Stomach (tissue), 4 donors: ENCODE data around the gene XYLT1.

Experiments used
- EP300 ChIP-seq: sonication (generic); formaldehyde crosslinking; IDR thresholded peaks from one replicate; pipeline ENCODE4 v1.6.1; 2017; ENCODE audit warnings: antibody characterized with exemption
- POLR2A ChIP-seq, 4 donors: fragments of 450-650 bp; IDR thresholded peaks; one replicate each; pipeline ENCODE4 v1.6.1; 2016; ENCODE audit warnings: antibody characterized with exemption in 4 of 4, control low read depth in 2 of 4, mild to moderate bottlenecking in 1 of 4, moderate library complexity in 1 of 4
- TF ChIP-seq, protein P1 (sequence below), 7 experiments: fragments of 450-650 bp in 4 of 7; fragments of 200-600 bp in 3 of 7; sonication (generic) in 3 of 7; IDR thresholded peaks; one replicate each; pipeline ENCODE4 v1.5.1; 2016 to 2019; ENCODE audit warnings: antibody characterized with exemption in 7 of 7, control low read depth in 2 of 7, mild to moderate bottlenecking in 1 of 7

DNA sequence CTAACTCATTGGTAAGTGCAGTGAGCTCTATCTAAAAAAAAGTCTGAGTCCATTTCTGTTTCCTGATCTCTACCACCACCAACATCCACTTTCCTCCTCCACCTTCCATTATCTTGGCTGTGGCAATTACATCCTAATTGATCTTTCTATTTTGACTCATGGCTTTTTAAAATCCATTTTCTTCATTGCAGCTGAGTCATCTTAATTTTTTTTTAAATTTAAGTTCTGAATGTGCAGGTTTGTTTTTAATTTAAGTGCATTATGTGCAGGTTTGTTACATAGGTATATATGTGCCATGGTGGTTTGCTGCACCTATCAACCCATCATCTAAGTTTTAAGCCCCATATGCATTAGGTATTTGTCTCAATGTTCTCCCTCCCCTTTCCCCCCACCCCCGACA, 390.7 kb downstream of the XYLT1 start:
- no peak for TF ChIP-seq EP300
- TF ChIP-seq, protein P1, sequence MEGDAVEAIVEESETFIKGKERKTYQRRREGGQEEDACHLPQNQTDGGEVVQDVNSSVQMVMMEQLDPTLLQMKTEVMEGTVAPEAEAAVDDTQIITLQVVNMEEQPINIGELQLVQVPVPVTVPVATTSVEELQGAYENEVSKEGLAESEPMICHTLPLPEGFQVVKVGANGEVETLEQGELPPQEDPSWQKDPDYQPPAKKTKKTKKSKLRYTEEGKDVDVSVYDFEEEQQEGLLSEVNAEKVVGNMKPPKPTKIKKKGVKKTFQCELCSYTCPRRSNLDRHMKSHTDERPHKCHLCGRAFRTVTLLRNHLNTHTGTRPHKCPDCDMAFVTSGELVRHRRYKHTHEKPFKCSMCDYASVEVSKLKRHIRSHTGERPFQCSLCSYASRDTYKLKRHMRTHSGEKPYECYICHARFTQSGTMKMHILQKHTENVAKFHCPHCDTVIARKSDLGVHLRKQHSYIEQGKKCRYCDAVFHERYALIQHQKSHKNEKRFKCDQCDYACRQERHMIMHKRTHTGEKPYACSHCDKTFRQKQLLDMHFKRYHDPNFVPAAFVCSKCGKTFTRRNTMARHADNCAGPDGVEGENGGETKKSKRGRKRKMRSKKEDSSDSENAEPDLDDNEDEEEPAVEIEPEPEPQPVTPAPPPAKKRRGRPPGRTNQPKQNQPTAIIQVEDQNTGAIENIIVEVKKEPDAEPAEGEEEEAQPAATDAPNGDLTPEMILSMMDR (IDR thresholded peaks at IDR 0.05), result no peak
- TF ChIP-seq POLR2A (IDR thresholded peaks at IDR 0.05), result no peak
